ENCODE data around the gene ECT2L. TPM values are rescaled to one million over a fixed set of nuclear protein-coding genes. Genes with fewer than 3 reads are reported as not detected.

ECT2L gene
- total RNA-seq, 1 experiment from 2014 or later = not detected

- Histone ChIP-seq H3K4ac (ENCODE audit: low read depth, low read length) (no peak overlapping the region), H4K5ac (ENCODE audit: insufficient read length, low read depth, low read length) (no peak overlapping the region), H4K91ac (ENCODE audit: insufficient read length, low read depth, low read length) (no peak overlapping the region), H3K23ac (ENCODE audit: insufficient read length, low read depth, low read length) (no peak overlapping the region), H3K4me1 (ENCODE audit: insufficient read depth, low read length) (no peaks in the 10 kb centered on the region), H2BK12ac (ENCODE audit: insufficient read length, low read depth, low read length) (no peak overlapping the region), H3K14ac (ENCODE audit: insufficient read depth, low read length) (no peak overlapping the region), H3K18ac (ENCODE audit: insufficient read length, low read depth, low read length) (no peak overlapping the region), H3K9me3 (ENCODE audit: control insufficient read depth, low read depth, low read length) (no peaks in the 10 kb centered on the region), H3K27me3 (ENCODE audit: insufficient read depth, low read length) (no peaks in the 10 kb centered on the region), H3K9ac (ENCODE audit: extremely low read depth, insufficient read length, low read length) (no peak overlapping the region), H2BK20ac (ENCODE audit: low read depth, low read length, poor library complexity, severe bottlenecking) (no peak overlapping the region), H4K20me1 (ENCODE audit: control insufficient read depth, insufficient read depth, insufficient read length) (no peaks in the 10 kb centered on the region), H3K56ac (ENCODE audit: insufficient read length, low read depth, low read length) (no peak overlapping the region), H3K27ac (ENCODE audit: insufficient read length, low read depth, low read length) (no peak overlapping the region), H3K79me1 (ENCODE audit: insufficient read depth, low read depth, low read length, poor library complexity, severe bottlenecking) (no peaks in the 10 kb centered on the region), H2BK15ac (ENCODE audit: low read depth, low read length) (no peak overlapping the region), H4K8ac (replicated peaks; ENCODE audit: insufficient read length, low read depth, low read length) (no peak overlapping the region), H2BK5ac (ENCODE audit: insufficient read length, low read length) (no peak overlapping the region), H2BK120ac (ENCODE audit: low read depth, low read length, poor library complexity, severe bottlenecking) (no peak overlapping the region), H3K23me2 (ENCODE audit: insufficient read length, low read depth, low read length, poor library complexity, severe bottlenecking) (no peaks in the 10 kb centered on the region), H2AK5ac (ENCODE audit: insufficient read length, low read length) (no peak overlapping the region), H3K79me2 (ENCODE audit: insufficient read depth, low read length) (no peaks in the 10 kb centered on the region), H2AFZ (ENCODE audit: low read length) (no peak overlapping the region), H3T11ph (ENCODE audit: low read length) (no peak overlapping the region), H3K4me2 (ENCODE audit: insufficient read depth, insufficient read length, low read length) (no peak overlapping the region)
- no peak for DNase-seq
- Mint-ChIP-seq H3K27ac (no peak overlapping the region; a peak in 1 of 7 replicates), H3K9me3 (no peaks in the 10 kb centered on the region; a peak in 1 of 5 replicates), H3K4me1 (peaks cover 0 to 6% of the 10 kb centered on the region in 2 experiments; a peak in 3 of 4 replicates), H3K27me3 (ENCODE audit: low read depth) (0 out of 2 replicates have a peak, but pooled peaks cover 1% of the 10 kb centered on the region), H3K4me3 (no peak overlapping the region), H3K36me3 (ENCODE audit: insufficient read depth in 1 of 3, low read depth in 3 of 3) (no peaks in the 10 kb centered on the region)
- WGBS (ENCODE audit: extremely low coverage, insufficient read length, low lambda C conversion rate) = no CpG with 5 or more reads among the region's 3 CpGs
- no peak for TF ChIP-seq CTCF (conservative IDR thresholded peaks at IDR 0.05)
Observed at GRCh38 chr6:138811866-138812265, 16.0 kb downstream of the ECT2L start.
